Panc1 (cell line): ENCODE measurements around the gene TBC1D32.

Experiments used
- CTCF ChIP-seq: fragments of 450-650 bp; IDR thresholded peaks from 2 replicates; pipeline ENCODE4 v1.5.1; 2017; ENCODE audit warnings: mild to moderate bottlenecking
- POLR2AphosphoS5 ChIP-seq: IDR thresholded peaks from 2 replicates; pipeline ENCODE4 v1.6.1; 2012; ENCODE audit warnings: mild to moderate bottlenecking, low read depth, low read length, moderate library complexity
- REST ChIP-seq, 2 experiments: IDR thresholded peaks; 2 replicates each; pipeline ENCODE4 v1.6.1; 2011 to 2012; ENCODE audit warnings: low read depth in 2 of 2, control low read depth in 1 of 2, low read length in 1 of 2, mild to moderate bottlenecking in 1 of 2, moderate library complexity in 1 of 2; ENCODE audit not compliant: insufficient read depth in 1 of 2

- TF ChIP-seq CTCF (peak; percentile 56), POLR2AphosphoS5 (no peak), REST (IDR thresholded peaks at IDR 0.05; ENCODE audit: insufficient read depth in 1 of 2, low read depth in 2 of 2, low read length in 1 of 2) (no peak)
Measured at GRCh38 chr6:121319112-121319553, 15.1 kb downstream of the TBC1D32 start.
